Measurements from ENCODE around the gene PKNOX2.

DNA sequence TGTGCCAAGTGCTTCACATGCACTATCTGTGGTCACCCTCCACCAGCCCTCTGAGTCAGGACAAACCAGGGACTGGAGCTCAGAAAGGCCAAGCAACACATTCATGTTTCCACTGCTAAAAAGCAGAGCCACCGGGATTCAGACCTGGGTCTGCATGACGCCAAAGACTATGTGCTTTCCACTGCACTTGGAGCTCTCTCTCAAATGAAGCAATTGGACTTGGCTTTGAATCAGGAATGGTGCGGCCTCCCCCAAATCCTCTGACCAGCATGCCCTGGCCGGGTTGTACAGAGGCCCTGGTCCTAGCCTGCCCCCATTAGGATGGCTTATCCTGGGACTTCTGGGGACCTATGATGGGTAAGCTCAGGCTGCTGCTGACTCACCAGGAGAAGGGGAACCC is 80.7 kb downstream of the PKNOX2 start:
- no peak for TF ChIP-seq TP53 (CRISPR knock-in tag; IDR thresholded peaks at IDR 0.05)
- TF ChIP-seq, protein P1, sequence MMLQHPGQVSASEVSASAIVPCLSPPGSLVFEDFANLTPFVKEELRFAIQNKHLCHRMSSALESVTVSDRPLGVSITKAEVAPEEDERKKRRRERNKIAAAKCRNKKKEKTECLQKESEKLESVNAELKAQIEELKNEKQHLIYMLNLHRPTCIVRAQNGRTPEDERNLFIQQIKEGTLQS (CRISPR knock-in tag; conservative IDR thresholded peaks at IDR 0.05), result no peak
- TF ChIP-seq ESRRA (CRISPR knock-in tag; IDR thresholded peaks at IDR 0.05; ENCODE audit: borderline replicate concordance), result no peak
- TF ChIP-seq, protein P2, sequence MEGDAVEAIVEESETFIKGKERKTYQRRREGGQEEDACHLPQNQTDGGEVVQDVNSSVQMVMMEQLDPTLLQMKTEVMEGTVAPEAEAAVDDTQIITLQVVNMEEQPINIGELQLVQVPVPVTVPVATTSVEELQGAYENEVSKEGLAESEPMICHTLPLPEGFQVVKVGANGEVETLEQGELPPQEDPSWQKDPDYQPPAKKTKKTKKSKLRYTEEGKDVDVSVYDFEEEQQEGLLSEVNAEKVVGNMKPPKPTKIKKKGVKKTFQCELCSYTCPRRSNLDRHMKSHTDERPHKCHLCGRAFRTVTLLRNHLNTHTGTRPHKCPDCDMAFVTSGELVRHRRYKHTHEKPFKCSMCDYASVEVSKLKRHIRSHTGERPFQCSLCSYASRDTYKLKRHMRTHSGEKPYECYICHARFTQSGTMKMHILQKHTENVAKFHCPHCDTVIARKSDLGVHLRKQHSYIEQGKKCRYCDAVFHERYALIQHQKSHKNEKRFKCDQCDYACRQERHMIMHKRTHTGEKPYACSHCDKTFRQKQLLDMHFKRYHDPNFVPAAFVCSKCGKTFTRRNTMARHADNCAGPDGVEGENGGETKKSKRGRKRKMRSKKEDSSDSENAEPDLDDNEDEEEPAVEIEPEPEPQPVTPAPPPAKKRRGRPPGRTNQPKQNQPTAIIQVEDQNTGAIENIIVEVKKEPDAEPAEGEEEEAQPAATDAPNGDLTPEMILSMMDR (IDR thresholded peaks at IDR 0.05), result no peak
- no peak for TF ChIP-seq CREB1 (CRISPR knock-in tag; IDR thresholded peaks at IDR 0.05)
- TF ChIP-seq, protein P3, sequence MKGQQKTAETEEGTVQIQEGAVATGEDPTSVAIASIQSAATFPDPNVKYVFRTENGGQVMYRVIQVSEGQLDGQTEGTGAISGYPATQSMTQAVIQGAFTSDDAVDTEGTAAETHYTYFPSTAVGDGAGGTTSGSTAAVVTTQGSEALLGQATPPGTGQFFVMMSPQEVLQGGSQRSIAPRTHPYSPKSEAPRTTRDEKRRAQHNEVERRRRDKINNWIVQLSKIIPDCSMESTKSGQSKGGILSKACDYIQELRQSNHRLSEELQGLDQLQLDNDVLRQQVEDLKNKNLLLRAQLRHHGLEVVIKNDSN (CRISPR knock-in tag; IDR thresholded peaks at IDR 0.05), result no peak
- TF ChIP-seq, protein P4, sequence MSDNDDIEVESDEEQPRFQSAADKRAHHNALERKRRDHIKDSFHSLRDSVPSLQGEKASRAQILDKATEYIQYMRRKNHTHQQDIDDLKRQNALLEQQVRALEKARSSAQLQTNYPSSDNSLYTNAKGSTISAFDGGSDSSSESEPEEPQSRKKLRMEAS (CRISPR knock-in tag; IDR thresholded peaks at IDR 0.05), result no peak
- TF ChIP-seq SP1 (CRISPR knock-in tag; conservative IDR thresholded peaks at IDR 0.05), result no peak
- TF ChIP-seq CBFB (CRISPR knock-in tag; IDR thresholded peaks at IDR 0.05; ENCODE audit: low read depth), result no peak
- TF ChIP-seq, protein P5, sequence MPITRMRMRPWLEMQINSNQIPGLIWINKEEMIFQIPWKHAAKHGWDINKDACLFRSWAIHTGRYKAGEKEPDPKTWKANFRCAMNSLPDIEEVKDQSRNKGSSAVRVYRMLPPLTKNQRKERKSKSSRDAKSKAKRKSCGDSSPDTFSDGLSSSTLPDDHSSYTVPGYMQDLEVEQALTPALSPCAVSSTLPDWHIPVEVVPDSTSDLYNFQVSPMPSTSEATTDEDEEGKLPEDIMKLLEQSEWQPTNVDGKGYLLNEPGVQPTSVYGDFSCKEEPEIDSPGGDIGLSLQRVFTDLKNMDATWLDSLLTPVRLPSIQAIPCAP (CRISPR knock-in tag; IDR thresholded peaks at IDR 0.05), result no peak
- TF ChIP-seq NR2C2 (CRISPR knock-in tag; IDR thresholded peaks at IDR 0.05), result no peak
- TF ChIP-seq CREM (CRISPR knock-in tag; IDR thresholded peaks at IDR 0.05), result no peak

Measured in WTC11 (cell line).